HG03066 (cell line): Measurements from ENCODE around the gene SLAMF7.
A peak's percentile ranks its signal among the peaks of the same experiment; 100 is the strongest.
"Not testable (repeated sequence)": the region's sequence is repeated elsewhere in the genome, so short reads cannot be mapped to it uniquely, and the experiment has no call there.

Source experiments
- ATAC-seq: cut with Tn5 transposase; IDR thresholded peaks from one replicate; pipeline ENCODE4 v1.9.1; 2021; ENCODE audit warnings: low read depth; ENCODE audit not compliant: unreplicated experiment

SLAMF7 gene

GRCh38 chr1:160772331-160772730 lies 33.3 kb downstream of the SLAMF7 start:
- no peak for ATAC-seq

GRCh38 chr1:160773093-160773492 lies 34.0 kb downstream of the SLAMF7 start:
- ATAC-seq: no peak

- no peak for ATAC-seq
Observed at GRCh38 chr1:160774886-160775719, 36.1 kb downstream of the SLAMF7 start.

GRCh38 chr1:160776178-160776577 lies 37.1 kb downstream of the SLAMF7 start:
- ATAC-seq: no peak

GRCh38 chr1:160777486-160778089 lies 38.5 kb downstream of the SLAMF7 start:
- no peak for ATAC-seq

GRCh38 chr1:160778976-160779375 lies 39.9 kb downstream of the SLAMF7 start:
- no peak for ATAC-seq

- ATAC-seq: no peak
Observed at GRCh38 chr1:160779626-160780397, 40.8 kb downstream of the SLAMF7 start.

- no peak for ATAC-seq
Observed at GRCh38 chr1:160780398-160780755, 41.3 kb downstream of the SLAMF7 start.

- ATAC-seq: no peak
Observed at GRCh38 chr1:160781186-160781766, 42.2 kb downstream of the SLAMF7 start.

GRCh38 chr1:160781914-160782689 lies 43.1 kb downstream of the SLAMF7 start:
- peak; percentile 72 for ATAC-seq

GRCh38 chr1:160782988-160783765 lies 44.1 kb downstream of the SLAMF7 start:
- ATAC-seq: not testable (repeated sequence)

- ATAC-seq: no peak
Observed at GRCh38 chr1:160789051-160789701, 50.1 kb downstream of the SLAMF7 start.

- peak; percentile 85 for ATAC-seq
Observed at GRCh38 chr1:160789702-160790611, 50.9 kb downstream of the SLAMF7 start.

- ATAC-seq: no peak
Observed at GRCh38 chr1:160794376-160794775, 55.3 kb downstream of the SLAMF7 start.

GRCh38 chr1:160795951-160796383 lies 56.9 kb downstream of the SLAMF7 start, which contains the start of gene LY9:
Gene LY9 (plus strand): TSS chr1:160796174. CDS start chr1:160796188, 14 bp downstream.
- ATAC-seq: peak; percentile 67

- no peak for ATAC-seq
Observed at GRCh38 chr1:160797271-160797709, 58.2 kb downstream of the SLAMF7 start.

GRCh38 chr1:160797861-160798273 lies 58.8 kb downstream of the SLAMF7 start:
- ATAC-seq: no peak

- ATAC-seq: no peak
Observed at GRCh38 chr1:160798439-160798838, 59.4 kb downstream of the SLAMF7 start.
